Measurements from ENCODE around the gene EXT2.

- no peak for TF ChIP-seq EZH2 (IDR thresholded peaks at IDR 0.05; ENCODE audit: low read length, missing control alignments)
- no peak for TF ChIP-seq CTCF (conservative IDR thresholded peaks at IDR 0.05 in 1 of 2, IDR thresholded peaks at IDR 0.05 in 1 of 2; ENCODE audit: low read depth in 1 of 2, low read length in 2 of 2)
These were observed 133.6 kb downstream of the EXT2 start for GRCh38 chr11:44229098-44229497.
